ENCODE data around the gene FRMD4B. TPM values are rescaled to one million over a fixed set of nuclear protein-coding genes. Genes with fewer than 3 reads are reported as not detected.
"Not testable (repeated sequence)": the region's sequence is repeated elsewhere in the genome, so short reads cannot be mapped to it uniquely, and the experiment has no call there.

Gene FRMD4B
- total RNA-seq, 2 experiments from 2014 or later, result 8.0 to 8.3 TPM

DNA sequence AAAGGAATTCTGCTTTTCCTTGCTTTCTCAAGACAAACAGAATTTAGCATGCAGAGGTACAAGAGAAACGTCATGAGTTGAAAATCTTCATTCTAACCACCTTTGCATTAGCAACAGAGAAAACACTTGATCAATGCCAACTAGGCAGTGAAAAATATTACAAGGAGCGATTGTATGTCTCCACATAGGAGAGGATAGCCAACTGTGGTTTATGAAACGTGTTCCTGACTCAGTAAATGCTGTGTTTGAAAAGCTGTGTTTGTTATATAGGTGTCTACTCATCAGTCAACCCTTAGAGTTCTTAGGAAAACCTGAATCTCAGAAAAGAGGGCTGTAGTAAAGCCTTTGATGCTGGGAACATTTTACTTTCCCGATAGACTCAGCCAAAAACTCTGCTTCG is 102.4 kb downstream of the FRMD4B start:
- ChIA-PET CTCF (interaction anchor here (1.1 to 3.0 kb wide), 3 partner anchors 11 to 122 kb away, joined by 5 to 18 read pairs (median 16); no protein-coding TSS in a partner anchor), POLR2A (no interaction called here)
- no peaks in the 10 kb centered on the region for H3K9me3 Mint-ChIP-seq (ENCODE audit: low read depth)
- no peaks in the 10 kb centered on the region for H3K27me3 Mint-ChIP-seq
- no peak overlapping the region for H3K4me3 Mint-ChIP-seq
- no peak overlapping the region for H3K27ac Mint-ChIP-seq
- intact Hi-C loops (cut with DNase I, micrococcal nuclease), result loop anchor here in 1 of 2 experiments (2.0 kb wide), 1 partner anchor 85 kb away; no protein-coding TSS in a partner anchor
- H3K4me1 Mint-ChIP-seq, result peaks cover 36% of the 10 kb centered on the region
- ATAC-seq (no peak), DNase-seq (no peak)
- H3K36me3 Mint-ChIP-seq (ENCODE audit: low read depth), result no peaks in the 10 kb centered on the region

DNA sequence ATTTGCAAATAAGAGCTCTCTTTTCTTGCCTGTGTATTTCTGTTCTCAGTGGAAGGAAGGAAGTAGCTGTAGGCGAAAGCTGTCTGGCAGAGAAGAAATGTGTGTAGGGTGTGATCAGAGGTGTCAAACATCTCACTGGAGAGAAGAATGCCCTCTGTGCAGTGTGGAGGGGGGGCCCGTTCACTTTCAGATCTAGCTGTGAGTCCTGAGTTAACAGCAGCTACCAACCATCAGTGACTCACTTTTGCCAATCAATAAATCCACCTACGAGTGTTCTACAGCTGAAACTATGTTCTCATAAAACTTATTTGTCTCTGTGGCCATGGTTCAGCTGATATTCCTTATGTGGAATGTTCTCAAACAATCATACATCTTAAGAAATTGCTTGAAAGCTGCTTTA is 103.7 kb downstream of the FRMD4B start:
- Mint-ChIP-seq H3K36me3 (ENCODE audit: low read depth) (no peaks in the 10 kb centered on the region), H3K27me3 (peaks cover under 1% of the 10 kb centered on the region), H3K9me3 (ENCODE audit: low read depth) (no peaks in the 10 kb centered on the region), H3K4me3 (no peak overlapping the region), H3K4me1 (peaks cover 26% of the 10 kb centered on the region), H3K27ac (peak overlapping the region; percentile 52)
- CTCF ChIA-PET, result interaction anchor here (0.7 to 3.0 kb wide), 10 partner anchors 9 to 161 kb away, joined by 3 to 18 read pairs (median 4); no protein-coding TSS in a partner anchor
- peak; percentile 100 for ATAC-seq
- DNase-seq, result peak; percentile 83
- POLR2A ChIA-PET, result interaction anchor here (1.0 to 1.2 kb wide), 5 partner anchors 23 to 191 kb away, joined by 3 to 6 read pairs (median 4); no protein-coding TSS in a partner anchor
- intact Hi-C loops (cut with DNase I, micrococcal nuclease), result loop anchor here (1.0 to 2.0 kb wide), 4 partner anchors 23 to 84 kb away; no protein-coding TSS in a partner anchor

GRCh38 chr3:69277403-69277802 is 108.5 kb downstream of the FRMD4B start:
- DNase-seq; intact Hi-C loops (cut with DNase I, micrococcal nuclease); H3K36me3 Mint-ChIP-seq (ENCODE audit: low read depth); H3K4me3 Mint-ChIP-seq; ATAC-seq; H3K27ac Mint-ChIP-seq; H3K27me3 Mint-ChIP-seq; H3K9me3 Mint-ChIP-seq (ENCODE audit: low read depth); CTCF ChIA-PET; POLR2A ChIA-PET: not testable (repeated sequence)
- peaks cover 21% of the 10 kb centered on the region for H3K4me1 Mint-ChIP-seq

- CTCF ChIA-PET, result no interaction called here
- POLR2A ChIA-PET, result no interaction called here
- DNase-seq (no peak), ATAC-seq (no peak)
- H3K27ac Mint-ChIP-seq, result no peak overlapping the region
- H3K9me3 Mint-ChIP-seq (ENCODE audit: low read depth), result no peaks in the 10 kb centered on the region
- H3K27me3 Mint-ChIP-seq, result peaks cover 4% of the 10 kb centered on the region
- peaks cover 15% of the 10 kb centered on the region for H3K4me1 Mint-ChIP-seq
- no peak overlapping the region for H3K4me3 Mint-ChIP-seq
- intact Hi-C loops (cut with DNase I, micrococcal nuclease), result no loop called here
- no peaks in the 10 kb centered on the region for H3K36me3 Mint-ChIP-seq (ENCODE audit: low read depth)
These were observed 109.0 kb downstream of the FRMD4B start for GRCh38 chr3:69276884-69277283.

GRCh38 chr3:69276191-69276590 is 109.7 kb downstream of the FRMD4B start:
- ATAC-seq; DNase-seq; H3K9me3 Mint-ChIP-seq (ENCODE audit: low read depth); POLR2A ChIA-PET; intact Hi-C loops (cut with DNase I, micrococcal nuclease); H3K36me3 Mint-ChIP-seq (ENCODE audit: low read depth); H3K4me3 Mint-ChIP-seq; H3K27ac Mint-ChIP-seq; H3K27me3 Mint-ChIP-seq: not testable (repeated sequence)
- H3K4me1 Mint-ChIP-seq, result peaks cover 10% of the 10 kb centered on the region
- CTCF ChIA-PET, result interaction anchor here (1.4 kb wide), 1 partner anchor 115 kb away, joined by 6 read pairs; no protein-coding TSS in a partner anchor

GRCh38 chr3:69273896-69274295 is 112.0 kb downstream of the FRMD4B start:
- ChIA-PET POLR2A (no interaction called here), CTCF (no interaction called here)
- Mint-ChIP-seq H3K9me3 (ENCODE audit: low read depth) (no peaks in the 10 kb centered on the region), H3K27me3 (peaks cover 4% of the 10 kb centered on the region), H3K4me3 (no peak overlapping the region), H3K4me1 (no peaks in the 10 kb centered on the region), H3K36me3 (ENCODE audit: low read depth) (no peaks in the 10 kb centered on the region), H3K27ac (no peak overlapping the region)
- DNase-seq (no peak), ATAC-seq (no peak)
- intact Hi-C loops (cut with DNase I, micrococcal nuclease), result no loop called here

GRCh38 chr3:69272556-69272955 is 113.3 kb downstream of the FRMD4B start:
- H3K4me1 Mint-ChIP-seq, result no peaks in the 10 kb centered on the region
- CTCF ChIA-PET, result interaction anchor here (0.5 to 1.4 kb wide), 4 partner anchors 10 to 998 kb away, joined by 3 read pairs; no protein-coding TSS in a partner anchor

DNA sequence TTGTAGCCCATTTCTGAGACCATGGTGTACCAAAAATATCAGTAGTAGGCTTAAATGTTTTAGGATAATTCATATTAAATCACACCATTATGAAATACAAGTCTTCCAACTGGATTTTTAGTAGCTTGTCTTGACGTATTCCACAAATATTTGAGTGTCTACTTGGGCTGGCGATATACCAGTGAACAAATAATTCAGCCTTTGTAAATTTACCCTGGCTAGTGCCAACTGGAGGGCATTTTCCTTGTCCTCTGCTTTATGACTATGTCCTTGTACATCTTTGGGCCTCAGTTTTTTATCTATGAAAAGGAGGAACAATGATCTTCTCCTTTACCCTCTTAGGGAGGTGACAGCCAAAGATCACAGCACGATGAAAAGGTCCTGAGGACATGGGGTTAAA is 114.8 kb downstream of the FRMD4B start:
- H3K27me3 Mint-ChIP-seq, result no peaks in the 10 kb centered on the region
- CTCF ChIA-PET, result interaction anchor here (0.7 kb wide), 1 partner anchor 443 kb away, joined by 3 read pairs; no protein-coding TSS in a partner anchor
- H3K9me3 Mint-ChIP-seq (ENCODE audit: low read depth), result no peaks in the 10 kb centered on the region
- H3K4me1 Mint-ChIP-seq, result no peaks in the 10 kb centered on the region
- ATAC-seq (no peak), DNase-seq (no peak)
- H3K27ac Mint-ChIP-seq, result no peak overlapping the region
- POLR2A ChIA-PET, result no interaction called here
- intact Hi-C loops (cut with DNase I, micrococcal nuclease), result no loop called here
- no peak overlapping the region for H3K4me3 Mint-ChIP-seq
- H3K36me3 Mint-ChIP-seq (ENCODE audit: low read depth), result no peaks in the 10 kb centered on the region

More at GRCh38 chr3:69272556-69272955, 113.3 kb downstream of the FRMD4B start:
- POLR2A ChIA-PET, result no interaction called here
- no peak for DNase-seq
- H3K27me3 Mint-ChIP-seq, result peaks cover 4% of the 10 kb centered on the region
- no peaks in the 10 kb centered on the region for H3K36me3 Mint-ChIP-seq (ENCODE audit: low read depth)
- H3K9me3 Mint-ChIP-seq (ENCODE audit: low read depth), result no peaks in the 10 kb centered on the region
- ATAC-seq, result no peak
- H3K27ac Mint-ChIP-seq, result no peak overlapping the region
- intact Hi-C loops (cut with DNase I, micrococcal nuclease), result no loop called here
- no peak overlapping the region for H3K4me3 Mint-ChIP-seq

DNA sequence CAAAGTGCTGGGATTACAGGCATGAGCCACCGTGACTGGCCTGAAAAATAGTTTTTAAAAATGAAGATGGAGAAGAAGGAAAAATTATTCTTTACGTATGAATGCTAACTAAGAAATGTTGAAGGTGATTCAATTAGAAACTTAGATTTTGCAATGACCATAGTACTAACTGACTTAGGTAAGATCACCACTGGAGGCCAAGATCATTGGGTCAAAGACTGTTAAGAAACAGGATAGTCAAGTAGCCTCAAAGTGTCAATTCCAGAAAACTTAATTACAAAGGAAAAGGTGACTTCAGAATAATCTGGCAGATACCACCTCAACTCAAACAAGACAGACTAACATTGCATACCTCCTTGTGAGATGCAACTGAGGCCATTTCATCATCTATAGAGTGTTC is 119.3 kb downstream of the FRMD4B start:
- ATAC-seq (no peak), DNase-seq (no peak)
- CTCF ChIA-PET, result no interaction called here
- intact Hi-C loops (cut with DNase I, micrococcal nuclease), result no loop called here
- no peaks in the 10 kb centered on the region for H3K27me3 Mint-ChIP-seq
- H3K4me3 Mint-ChIP-seq, result no peak overlapping the region
- H3K4me1 Mint-ChIP-seq, result no peaks in the 10 kb centered on the region
- no peaks in the 10 kb centered on the region for H3K9me3 Mint-ChIP-seq (ENCODE audit: low read depth)
- H3K36me3 Mint-ChIP-seq (ENCODE audit: low read depth), result no peaks in the 10 kb centered on the region
- POLR2A ChIA-PET, result interaction anchor here (0.6 kb wide), 1 partner anchor 173 kb away, joined by 3 read pairs; no protein-coding TSS in a partner anchor
- H3K27ac Mint-ChIP-seq, result no peak overlapping the region

DNA sequence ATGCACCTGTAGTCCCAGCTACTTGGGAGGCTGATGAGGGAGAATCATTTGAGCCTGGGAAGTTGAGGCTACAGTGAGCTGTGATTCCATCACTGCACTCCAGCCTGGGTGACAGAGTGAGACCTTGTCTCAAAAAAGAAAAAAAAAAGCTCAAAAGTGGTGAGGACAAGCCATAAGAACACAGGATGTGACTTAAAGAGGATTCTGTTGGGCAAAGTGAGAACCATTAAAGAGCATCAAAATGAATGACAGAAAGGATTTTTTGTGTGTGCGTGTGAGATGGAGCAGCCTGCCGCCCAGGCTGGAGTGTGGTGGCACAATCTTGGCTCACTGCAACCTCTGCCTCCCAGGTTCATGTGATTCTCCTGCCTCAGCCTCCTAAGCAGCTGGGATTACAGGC is 119.8 kb downstream of the FRMD4B start:
- H3K27ac Mint-ChIP-seq; H3K9me3 Mint-ChIP-seq (ENCODE audit: low read depth); CTCF ChIA-PET; ATAC-seq; DNase-seq; H3K36me3 Mint-ChIP-seq (ENCODE audit: low read depth); H3K4me3 Mint-ChIP-seq; H3K4me1 Mint-ChIP-seq; intact Hi-C loops (cut with DNase I, micrococcal nuclease); H3K27me3 Mint-ChIP-seq: not testable (repeated sequence)
- POLR2A ChIA-PET, result interaction anchor here (0.6 kb wide), 1 partner anchor 172 kb away, joined by 3 read pairs; no protein-coding TSS in a partner anchor

DNA sequence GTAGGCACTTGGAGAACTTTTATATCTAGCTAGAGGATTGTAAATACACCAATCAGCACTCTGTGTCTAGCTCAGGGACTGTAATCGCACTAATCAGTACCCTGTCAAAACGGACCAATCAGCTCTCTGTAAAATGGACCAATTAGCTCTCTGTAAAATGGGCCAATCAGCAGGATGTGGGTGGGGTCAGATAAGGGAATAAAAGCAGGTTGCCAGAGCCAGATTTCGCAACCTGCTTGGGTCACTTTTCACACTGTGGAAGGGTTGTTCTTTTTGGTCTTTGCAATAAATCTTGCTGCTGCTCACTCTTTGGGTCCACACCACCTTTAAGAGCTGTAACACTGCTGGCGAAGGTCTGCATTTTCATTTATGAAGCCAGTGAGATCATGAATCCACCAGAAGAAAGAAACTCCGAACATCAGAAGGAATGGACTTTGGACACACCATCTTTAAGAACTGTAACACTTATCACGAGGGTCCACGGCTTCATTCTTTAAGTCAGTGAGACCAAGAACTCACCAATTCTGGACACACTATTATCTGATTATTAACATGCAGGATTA is 125.0 kb downstream of the FRMD4B start:
- ATAC-seq; intact Hi-C loops (cut with DNase I, micrococcal nuclease); H3K4me3 Mint-ChIP-seq; POLR2A ChIA-PET; H3K4me1 Mint-ChIP-seq; H3K27me3 Mint-ChIP-seq; DNase-seq; H3K36me3 Mint-ChIP-seq (ENCODE audit: low read depth); H3K27ac Mint-ChIP-seq; H3K9me3 Mint-ChIP-seq (ENCODE audit: low read depth): not testable (repeated sequence)
- CTCF ChIA-PET, result interaction anchor here (0.7 to 1.0 kb wide), 2 partner anchors 44 to 100 kb away, joined by 3 to 4 read pairs; no protein-coding TSS in a partner anchor

- CTCF ChIA-PET, result interaction anchor here (0.6 to 0.7 kb wide), 2 partner anchors 8 to 44 kb away, joined by 3 read pairs; no protein-coding TSS in a partner anchor
- ATAC-seq (no peak), DNase-seq (no peak)
- POLR2A ChIA-PET, result no interaction called here
- Mint-ChIP-seq H3K36me3 (ENCODE audit: low read depth) (no peaks in the 10 kb centered on the region), H3K27me3 (no peaks in the 10 kb centered on the region), H3K9me3 (ENCODE audit: low read depth) (no peaks in the 10 kb centered on the region), H3K4me3 (no peak overlapping the region), H3K4me1 (no peaks in the 10 kb centered on the region), H3K27ac (no peak overlapping the region)
- intact Hi-C loops (cut with DNase I, micrococcal nuclease), result no loop called here
These were observed 125.6 kb downstream of the FRMD4B start for GRCh38 chr3:69260216-69260787.

All from activated CD4-positive, alpha-beta T cell treated with anti-CD3 and anti-CD28 coated beads for 36 hours (primary cell).